ENCODE data around the gene IL10. TPM values are rescaled to one million over a fixed set of nuclear protein-coding genes. Genes with fewer than 3 reads are reported as not detected.
"Not testable (repeated sequence)": the region's sequence is repeated elsewhere in the genome, so short reads cannot be mapped to it uniquely, and the experiment has no call there.

IL10 gene
- polyA plus RNA-seq, 1 donor = 0.49 TPM

- DNase-seq (ENCODE audit: low read depth) = no peak
Observed at GRCh38 chr1:206793620-206794019, 21.3 kb upstream of the IL10 start.

GRCh38 chr1:206792939-206793607 is 20.8 kb upstream of the IL10 start:
- no peak for DNase-seq (ENCODE audit: low read depth)

DNA sequence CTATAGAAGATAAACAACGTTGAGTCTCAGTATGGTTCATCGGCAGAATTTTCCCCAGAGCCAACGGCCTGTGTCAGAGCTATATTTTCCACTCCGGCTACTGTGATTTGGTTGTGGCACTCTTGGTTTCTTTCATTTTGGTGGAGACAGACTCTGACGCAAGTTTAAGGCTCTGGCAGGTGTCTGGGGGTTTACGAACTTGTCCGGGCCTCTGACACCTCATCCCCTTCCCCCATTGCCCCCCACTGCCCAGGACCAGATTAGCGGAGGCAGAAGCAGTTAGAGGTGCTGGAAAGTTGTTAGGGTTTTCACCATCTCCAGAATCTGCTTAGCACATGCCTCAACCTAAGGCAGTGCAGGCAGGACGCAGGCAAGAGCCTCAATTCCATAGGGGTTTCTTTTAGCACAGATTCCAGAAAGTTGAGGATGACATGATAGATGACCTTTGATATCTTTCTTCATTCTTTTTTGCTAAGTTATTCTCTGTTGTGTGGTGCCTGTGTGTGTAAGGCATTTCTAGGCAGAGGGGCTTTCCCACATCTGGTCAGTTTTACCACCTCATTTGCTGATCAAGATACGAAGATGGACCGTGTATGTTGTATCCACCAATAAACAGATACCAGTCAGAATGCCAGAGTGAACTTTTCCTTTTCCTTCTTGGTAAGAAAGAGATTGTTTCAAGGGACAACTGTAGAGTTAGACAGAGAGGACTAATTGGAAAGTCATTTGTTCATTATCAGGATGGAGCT is 18.4 kb upstream of the IL10 start:
- no peak for DNase-seq (ENCODE audit: low read depth)

DNA sequence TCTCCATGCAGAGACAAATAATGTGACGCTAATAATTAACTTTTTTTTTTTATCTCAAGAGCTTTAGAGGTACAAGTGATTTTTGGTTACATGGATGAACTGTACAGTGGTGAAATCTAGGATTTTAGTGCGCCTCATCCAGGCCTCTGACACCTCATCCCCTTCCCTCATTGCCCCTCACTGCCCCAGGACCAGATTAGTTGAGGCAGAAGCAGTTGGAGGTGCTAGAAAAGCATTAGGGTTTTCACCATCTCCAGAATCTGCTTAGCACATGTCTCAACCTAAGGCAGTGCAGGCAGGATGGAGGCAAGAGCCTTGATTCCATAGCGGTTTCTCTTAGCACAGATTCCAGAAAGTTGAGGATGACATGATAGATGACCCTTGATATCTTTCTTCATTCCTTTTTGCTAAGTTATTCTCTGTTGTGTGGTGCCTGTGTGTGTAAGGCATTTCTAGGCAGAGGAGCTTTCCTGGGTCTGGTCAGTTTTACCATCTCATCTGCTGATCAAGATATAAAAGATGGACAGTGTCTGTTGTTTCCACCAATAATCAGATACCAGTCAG is 16.3 kb upstream of the IL10 start:
- no peak for DNase-seq (ENCODE audit: low read depth)

- no peak for DNase-seq (ENCODE audit: low read depth)
Observed at GRCh38 chr1:206787891-206788290, 15.6 kb upstream of the IL10 start.

DNA sequence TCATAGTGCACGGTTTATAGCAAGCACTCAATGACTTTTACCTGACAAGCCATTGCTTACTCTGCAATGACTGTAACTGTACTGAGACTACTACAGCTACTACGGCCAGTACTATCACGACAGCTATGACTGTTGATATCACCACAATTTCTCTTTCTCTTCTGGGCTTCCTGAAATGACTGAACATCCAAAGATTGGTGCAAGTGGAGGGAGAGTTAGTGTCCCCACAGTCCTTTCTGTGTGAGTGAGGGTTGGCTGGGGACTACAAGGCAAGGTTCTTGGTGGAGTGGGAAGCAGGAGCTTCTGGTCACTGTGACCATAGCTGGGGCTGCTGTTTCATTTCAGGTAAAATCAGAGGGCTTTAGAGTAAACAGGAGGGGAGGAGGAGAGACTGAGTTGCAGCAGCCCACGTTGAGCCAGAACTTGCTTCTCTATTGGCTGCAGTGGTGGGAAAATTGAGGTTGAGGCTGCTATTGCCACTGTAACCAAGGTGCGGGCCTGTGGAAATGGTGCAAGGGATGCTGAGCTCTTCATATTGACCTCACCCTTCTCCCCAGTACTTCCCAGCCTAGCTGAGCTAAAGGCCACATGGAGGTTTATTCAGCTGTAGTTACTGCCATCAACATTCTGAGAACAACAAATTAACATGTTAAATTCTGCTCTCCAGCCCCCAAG is 14.1 kb upstream of the IL10 start:
- no peak for DNase-seq (ENCODE audit: low read depth)

- no peak for DNase-seq (ENCODE audit: low read depth)
Observed at GRCh38 chr1:206785182-206785765, 13.0 kb upstream of the IL10 start.

DNA sequence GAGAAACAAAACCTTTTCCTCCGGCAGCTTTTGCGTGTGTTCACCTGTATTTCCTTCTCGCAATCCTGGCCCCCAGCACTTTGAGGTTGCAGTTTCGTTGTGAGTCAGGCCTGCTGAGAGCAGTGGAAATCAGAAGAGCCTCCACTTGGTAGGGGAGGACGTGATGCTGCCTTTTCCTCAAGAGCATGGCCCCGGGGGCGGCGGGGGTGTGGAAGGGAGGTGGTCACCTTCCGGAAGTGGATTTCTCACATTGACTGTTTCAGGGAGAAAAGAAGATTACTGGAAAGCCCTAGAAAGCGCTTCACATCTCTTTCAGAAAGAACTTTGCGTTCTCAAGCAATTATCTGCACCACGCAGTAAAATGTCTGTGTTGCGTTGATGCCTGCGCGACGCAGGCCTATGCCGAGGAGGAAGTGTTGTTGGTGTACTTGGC is 12.2 kb upstream of the IL10 start:
- no peak for DNase-seq (ENCODE audit: low read depth)

DNA sequence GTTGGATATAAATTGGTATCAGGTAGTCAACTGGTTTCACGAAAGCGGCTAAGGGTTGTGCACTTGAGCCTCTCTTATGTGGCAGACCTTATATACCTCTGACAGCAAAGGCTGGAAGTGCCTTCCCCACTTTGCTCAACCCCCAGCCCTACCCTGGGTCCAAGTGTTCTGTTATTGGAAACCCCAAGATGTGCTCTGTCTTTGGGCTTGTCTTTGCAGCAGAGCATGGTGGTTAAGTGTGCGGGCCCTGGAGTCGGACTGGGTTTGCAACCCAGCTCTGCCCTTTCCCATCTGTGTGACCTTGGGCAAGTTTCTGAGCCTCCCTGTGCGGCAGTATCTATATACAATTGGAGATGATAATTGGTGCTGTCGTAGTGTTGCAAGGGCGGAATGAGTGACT is 11.2 kb upstream of the IL10 start:
- DNase-seq (ENCODE audit: low read depth) = no peak

GRCh38 chr1:206782448-206782847 is 10.2 kb upstream of the IL10 start:
- DNase-seq (ENCODE audit: low read depth) = no peak

- no peak for DNase-seq (ENCODE audit: low read depth)
Observed at GRCh38 chr1:206779638-206780037, 7.3 kb upstream of the IL10 start.

- DNase-seq (ENCODE audit: low read depth) = not testable (repeated sequence)
Observed at GRCh38 chr1:206778911-206779310, 6.6 kb upstream of the IL10 start.

GRCh38 chr1:206778031-206778430 is 5.7 kb upstream of the IL10 start:
- no peak for DNase-seq (ENCODE audit: low read depth)

DNA sequence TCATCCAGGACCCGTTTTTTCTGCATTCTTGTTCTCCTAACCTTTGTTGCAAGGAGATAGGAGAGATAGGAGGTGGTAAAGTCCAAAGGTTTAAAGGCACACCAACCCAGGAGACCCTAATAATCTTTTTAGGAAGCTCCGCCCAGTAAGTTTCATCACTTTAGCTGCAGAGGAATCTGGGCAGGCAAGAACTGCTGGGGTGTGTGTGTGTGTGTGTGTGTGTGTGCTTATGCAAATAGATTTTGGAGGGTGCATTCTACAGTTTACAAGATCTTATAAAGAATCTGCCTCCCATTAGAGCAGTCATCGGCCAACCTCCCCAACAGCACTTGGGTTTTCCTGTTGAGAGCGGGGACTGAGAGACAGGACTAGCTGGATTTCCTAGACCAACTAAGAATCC is 3.9 kb upstream of the IL10 start:
- DNase-seq (ENCODE audit: low read depth) = no peak

GRCh38 chr1:206774093-206774492 is 1.8 kb upstream of the IL10 start:
- no peak for DNase-seq (ENCODE audit: low read depth)

DNA sequence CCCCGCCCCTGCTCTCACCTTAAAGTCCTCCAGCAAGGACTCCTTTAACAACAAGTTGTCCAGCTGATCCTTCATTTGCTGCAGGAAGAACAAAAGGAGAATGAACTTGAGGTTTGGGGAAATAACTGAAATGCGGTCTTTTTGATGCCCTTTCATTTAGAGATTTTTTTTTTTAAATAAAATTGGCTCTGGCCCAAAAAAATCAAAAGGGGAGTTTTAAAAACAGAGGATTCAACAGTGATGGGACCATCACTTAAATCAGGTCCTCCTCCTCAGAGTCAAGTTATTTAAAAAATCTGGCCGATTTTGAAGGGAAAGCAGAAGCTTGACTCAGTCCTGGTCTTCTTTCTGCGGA is 979 bp downstream of the IL10 start:
- DNase-seq (ENCODE audit: low read depth) = no peak

GRCh38 chr1:206770531-206771337 is 1.6 kb downstream of the IL10 start, which contains the start of gene IL19:
TSS of gene IL19 (plus strand) at chr1:206770773. CDS start at chr1:206836663, 65,890 bp downstream.
- DNase-seq (ENCODE audit: low read depth) = no peak

GRCh38 chr1:206769304-206769731 is 3.0 kb downstream of the IL10 start:
- DNase-seq (ENCODE audit: low read depth) = no peak

DNA sequence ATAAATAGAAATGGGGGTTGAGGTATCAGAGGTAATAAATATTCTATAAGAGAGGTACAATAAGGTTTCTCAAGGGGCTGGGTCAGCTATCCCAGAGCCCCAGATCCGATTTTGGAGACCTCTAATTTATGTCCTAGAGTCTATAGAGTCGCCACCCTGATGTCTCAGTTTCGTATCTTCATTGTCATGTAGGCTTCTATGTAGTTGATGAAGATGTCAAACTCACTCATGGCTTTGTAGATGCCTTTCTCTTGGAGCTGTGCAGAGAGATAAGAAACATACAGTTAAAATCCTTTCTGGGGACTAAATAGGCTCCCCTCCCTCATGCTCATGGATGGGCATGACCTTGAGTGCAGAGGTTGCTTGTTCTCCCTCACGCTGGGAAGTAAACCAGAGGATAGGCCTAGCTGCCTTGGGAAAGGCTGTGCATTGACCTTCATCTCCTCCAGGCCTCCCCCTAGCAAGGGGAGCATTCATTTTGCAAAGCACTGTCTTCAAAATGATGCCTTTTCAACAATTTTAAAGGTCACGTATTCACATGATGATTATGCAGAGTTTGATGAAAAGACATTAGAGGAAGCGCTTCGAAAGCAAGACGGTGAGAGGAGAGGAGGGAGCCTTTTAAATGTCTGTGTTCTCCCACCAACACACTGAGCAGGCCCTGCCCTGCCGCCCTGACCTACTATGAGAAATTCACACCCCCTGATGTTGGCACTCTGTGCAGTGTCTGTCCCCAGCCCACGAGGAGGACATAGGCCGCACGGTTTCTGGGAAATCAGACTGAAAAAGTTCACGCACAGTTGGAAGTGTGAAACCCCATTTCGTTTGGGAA is 3.6 kb downstream of the IL10 start:
- DNase-seq (ENCODE audit: low read depth) = no peak

GRCh38 chr1:206766251-206766856 is 5.9 kb downstream of the IL10 start:
- no peak for DNase-seq (ENCODE audit: low read depth)

All from forelimb muscle (tissue), 1 donor.